Measurements from ENCODE around the gene USP17L20.
"Not testable (repeated sequence)": the region's sequence is repeated elsewhere in the genome, so short reads cannot be mapped to it uniquely, and the experiment has no call there.

The USP17L20 gene

GRCh38 chr4:9253078-9253477, 4.8 kb upstream of the USP17L20 start, which contains the start of gene USP17L19:
Gene USP17L19, plus strand, starts transcription at chr4:9253378. Its CDS starts 0 bp downstream, at chr4:9253378.
- H3K4me3 ChIP-seq (ENCODE audit: low read length); H3K9ac ChIP-seq (ENCODE audit: low read depth, low read length); H3K36me3 ChIP-seq (ENCODE audit: insufficient read depth, low read length); H3K4me1 ChIP-seq (ENCODE audit: control insufficient read depth, insufficient read depth, low read length); H3K9me3 ChIP-seq (replicated peaks; ENCODE audit: low read length); H3K4me2 ChIP-seq (ENCODE audit: low read length); H3K27me3 ChIP-seq (ENCODE audit: control insufficient read depth, insufficient read depth, low read length): not testable (repeated sequence)

- not testable (repeated sequence) for H3K4me2 ChIP-seq (ENCODE audit: low read length); H3K36me3 ChIP-seq (ENCODE audit: insufficient read depth, low read length); H3K27me3 ChIP-seq (ENCODE audit: control insufficient read depth, insufficient read depth, low read length); H3K4me1 ChIP-seq (ENCODE audit: control insufficient read depth, insufficient read depth, low read length); H3K9me3 ChIP-seq (replicated peaks; ENCODE audit: low read length); H3K9ac ChIP-seq (ENCODE audit: low read depth, low read length); H3K4me3 ChIP-seq (ENCODE audit: low read length)
Observed at GRCh38 chr4:9262572-9262971, 4.6 kb downstream of the USP17L20 start, which contains the start of gene USP17L21. Gene USP17L21, plus strand, starts transcription at chr4:9262872. Its CDS starts 0 bp downstream, at chr4:9262872.

GRCh38 chr4:9267319-9267718, 9.4 kb downstream of the USP17L20 start, which contains the start of gene USP17L22:
Gene USP17L22, plus strand, starts transcription at chr4:9267619. Its CDS starts 0 bp downstream, at chr4:9267619.
- H3K9ac ChIP-seq (ENCODE audit: low read depth, low read length); H3K4me2 ChIP-seq (ENCODE audit: low read length); H3K36me3 ChIP-seq (ENCODE audit: insufficient read depth, low read length); H3K4me1 ChIP-seq (ENCODE audit: control insufficient read depth, insufficient read depth, low read length); H3K27me3 ChIP-seq (ENCODE audit: control insufficient read depth, insufficient read depth, low read length); H3K9me3 ChIP-seq (replicated peaks; ENCODE audit: low read length); H3K4me3 ChIP-seq (ENCODE audit: low read length): not testable (repeated sequence)

- not testable (repeated sequence) for H3K4me2 ChIP-seq (ENCODE audit: low read length)
Observed at GRCh38 chr4:9271719-9272118, 13.8 kb downstream of the USP17L20 start.

More at GRCh38 chr4:9271719-9272118, 13.8 kb downstream of the USP17L20 start:
- H3K4me1 ChIP-seq (ENCODE audit: control insufficient read depth, insufficient read depth, low read length); H3K27me3 ChIP-seq (ENCODE audit: control insufficient read depth, insufficient read depth, low read length); H3K36me3 ChIP-seq (ENCODE audit: insufficient read depth, low read length); H3K9me3 ChIP-seq (replicated peaks; ENCODE audit: low read length); H3K9ac ChIP-seq (ENCODE audit: low read depth, low read length); H3K4me3 ChIP-seq (ENCODE audit: low read length): not testable (repeated sequence)
